HG03469 (cell line): ENCODE results near the gene TMEM119.
"Not testable (repeated sequence)": the region's sequence is repeated elsewhere in the genome, so short reads cannot be mapped to it uniquely, and the experiment has no call there.

Experiments used
- ATAC-seq: cut with Tn5 transposase; IDR thresholded peaks from one replicate; pipeline ENCODE4 v1.9.1; 2021; ENCODE audit warnings: mild to moderate bottlenecking, moderate library complexity, moderate number of reproducible peaks; ENCODE audit not compliant: unreplicated experiment

The TMEM119 gene

DNA sequence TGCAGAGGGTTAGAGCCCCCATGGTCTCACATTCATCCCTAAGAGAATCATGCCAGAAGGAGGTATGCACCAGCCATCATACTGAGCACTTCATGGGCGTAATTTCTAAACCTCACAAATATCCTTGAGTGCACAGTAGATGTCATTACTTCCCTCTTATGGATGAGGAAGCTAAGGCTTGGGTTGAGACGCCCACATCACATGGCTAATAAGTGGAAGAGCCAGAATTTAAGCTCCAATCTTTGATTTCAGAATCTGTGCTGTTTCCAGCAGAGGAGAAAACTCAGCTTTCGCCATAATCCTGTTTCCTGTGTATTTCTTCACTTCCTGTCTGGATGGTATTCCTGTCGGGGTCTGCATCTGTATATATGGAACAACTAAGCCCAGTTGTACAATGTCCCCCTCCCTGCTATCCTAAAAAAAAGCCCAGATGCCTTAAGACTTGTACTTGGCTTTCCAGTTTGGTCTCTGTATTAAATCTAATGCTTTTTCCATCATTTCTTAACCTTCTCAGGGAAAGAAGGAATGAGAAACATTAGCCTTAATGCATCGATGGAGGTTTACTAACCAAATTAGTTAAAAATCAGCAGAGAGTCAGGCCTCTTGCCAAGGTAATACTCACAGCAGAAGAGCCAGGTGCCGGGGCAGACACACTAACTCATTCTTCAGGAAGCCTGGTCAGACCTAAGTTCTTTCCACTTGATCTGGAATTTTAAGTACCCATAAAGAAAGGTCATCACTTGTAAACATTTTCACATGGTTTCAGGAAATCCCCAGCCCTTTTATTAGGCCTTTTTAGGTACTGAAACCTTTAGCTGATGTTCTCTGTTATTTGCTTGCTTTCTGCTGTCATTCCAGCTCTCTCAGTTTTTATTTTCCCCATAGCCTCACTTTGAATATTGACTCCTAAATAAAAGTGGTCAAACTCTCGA, 30.2 kb downstream of the TMEM119 start:
- no peak for ATAC-seq

- ATAC-seq: no peak
These were observed 31.4 kb downstream of the TMEM119 start for GRCh38 chr12:108566452-108566851.

GRCh38 chr12:108565976-108566375, 31.9 kb downstream of the TMEM119 start:
- ATAC-seq: no peak

DNA sequence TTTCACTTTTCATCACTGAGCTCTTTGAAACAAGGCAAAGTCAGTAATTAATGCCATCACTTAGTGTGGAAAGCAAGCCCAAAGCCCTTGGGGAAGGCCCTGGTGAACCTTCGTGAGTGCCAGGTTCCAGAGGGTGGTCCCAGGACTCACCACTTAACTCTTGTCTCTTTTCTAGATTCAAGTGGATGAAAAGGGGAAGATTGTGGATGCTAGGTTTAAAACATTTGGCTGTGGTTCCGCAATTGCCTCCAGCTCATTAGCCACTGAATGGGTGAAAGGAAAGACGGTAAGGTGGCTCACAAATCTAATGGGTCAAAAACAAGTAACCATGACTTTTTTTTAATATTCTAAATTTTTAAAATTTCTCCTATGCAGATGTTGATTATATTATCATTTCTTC, 32.7 kb downstream of the TMEM119 start:
- ATAC-seq: no peak

DNA sequence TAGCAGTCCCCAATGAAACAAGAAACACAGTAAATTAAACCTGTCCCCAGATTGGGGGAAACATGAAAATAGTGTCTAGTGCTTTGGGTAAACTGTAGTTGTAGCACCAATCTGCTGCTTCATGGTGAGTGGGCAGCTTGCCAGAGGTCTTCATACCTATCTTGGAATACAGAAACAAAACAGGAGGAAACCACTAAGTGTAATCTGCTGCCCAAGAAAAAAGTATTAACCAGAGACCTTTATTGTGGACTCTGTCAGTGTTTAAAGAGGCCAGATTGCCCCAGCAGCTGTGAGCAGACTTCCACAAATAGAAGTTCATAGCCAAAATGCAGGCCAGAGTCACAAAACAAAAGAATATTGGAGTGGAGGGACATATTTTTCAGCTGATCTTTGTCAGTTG, 33.2 kb downstream of the TMEM119 start:
- ATAC-seq: no peak

GRCh38 chr12:108563804-108564151, 34.1 kb downstream of the TMEM119 start:
- no peak for ATAC-seq

- ATAC-seq: peak; percentile 29
These were observed 34.6 kb downstream of the TMEM119 start for GRCh38 chr12:108563136-108563803.

- peak; percentile 38 for ATAC-seq
These were observed 35.3 kb downstream of the TMEM119 start, which contains the start of gene ISCU for GRCh38 chr12:108562348-108563135. TSS of gene ISCU (plus strand) at chr12:108562596. CDS start at chr12:108562623, 27 bp downstream.

DNA sequence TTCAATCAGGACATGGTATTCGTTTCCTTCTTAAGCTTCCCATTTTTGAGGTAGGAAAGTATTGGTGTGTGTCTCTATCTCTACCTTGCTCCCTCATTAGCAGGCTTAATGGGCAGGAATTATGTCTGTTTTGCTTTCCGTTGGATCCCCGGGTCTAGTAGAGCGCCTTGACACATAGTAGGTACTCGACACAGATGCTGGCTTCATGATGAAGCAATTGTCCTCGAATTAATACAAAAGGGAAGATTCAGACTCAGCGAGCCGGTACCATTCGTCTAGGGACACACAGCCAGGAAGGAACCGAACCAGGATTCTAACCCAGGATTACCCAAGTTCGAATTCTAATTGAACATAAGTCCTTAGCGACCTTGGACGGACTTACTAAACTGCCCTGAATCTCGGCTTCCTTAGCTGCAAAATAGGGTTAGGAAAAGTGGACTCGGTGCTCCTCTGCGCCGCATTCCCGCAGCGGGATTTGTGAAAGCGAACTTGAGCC, 36.0 kb downstream of the TMEM119 start:
- ATAC-seq: no peak

DNA sequence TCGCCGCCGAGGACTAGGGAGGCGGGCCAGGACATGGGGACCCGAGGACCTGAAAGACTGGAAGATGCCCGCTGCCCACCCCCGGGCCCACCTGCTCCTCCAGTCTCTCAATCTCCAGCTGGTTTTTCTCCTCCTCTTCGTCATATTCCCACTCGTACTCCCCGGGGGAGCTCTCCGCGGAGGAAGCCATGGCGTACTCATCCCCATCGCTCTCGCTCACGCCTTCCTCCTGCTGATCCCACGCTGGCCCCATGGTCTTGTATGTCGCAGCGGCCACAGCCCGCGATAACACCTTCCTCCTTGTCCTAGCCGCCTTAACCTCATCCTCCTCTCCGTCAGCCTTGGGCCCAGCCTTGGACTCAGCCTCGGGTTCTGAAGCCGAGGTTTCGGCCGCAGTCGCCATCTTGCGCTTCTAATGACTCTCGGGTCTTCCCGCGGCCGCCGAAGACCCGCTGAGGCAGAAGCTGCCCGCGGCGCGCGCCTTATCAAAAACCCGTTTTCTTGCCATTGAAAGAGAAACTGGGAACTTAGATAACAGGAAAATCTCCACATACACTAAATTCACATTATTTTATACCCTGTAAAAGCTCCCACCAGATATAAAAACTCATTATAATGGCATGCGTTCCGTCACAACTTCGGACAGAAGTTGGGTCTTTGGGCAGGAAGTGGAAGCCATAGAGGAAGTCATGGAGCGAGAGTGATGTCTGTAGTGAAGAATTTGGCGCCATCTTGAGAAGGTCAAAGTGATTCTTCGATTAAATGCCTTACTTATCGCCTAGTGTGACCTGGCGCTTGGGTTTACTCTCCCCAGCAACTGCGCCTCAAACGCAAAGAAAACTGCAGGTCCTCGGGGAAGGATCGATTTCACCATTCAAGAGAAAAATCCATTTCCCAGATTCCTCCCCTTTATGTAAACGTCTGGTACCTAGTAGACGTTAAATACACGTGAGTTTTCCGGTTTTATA, 36.8 kb downstream of the TMEM119 start, which contains the start of gene SART3:
Gene SART3, minus strand, starts transcription at position 422 of the 968 bp plus-strand sequence. Its CDS starts 19 bp downstream, at position 403.
- ATAC-seq: no peak

DNA sequence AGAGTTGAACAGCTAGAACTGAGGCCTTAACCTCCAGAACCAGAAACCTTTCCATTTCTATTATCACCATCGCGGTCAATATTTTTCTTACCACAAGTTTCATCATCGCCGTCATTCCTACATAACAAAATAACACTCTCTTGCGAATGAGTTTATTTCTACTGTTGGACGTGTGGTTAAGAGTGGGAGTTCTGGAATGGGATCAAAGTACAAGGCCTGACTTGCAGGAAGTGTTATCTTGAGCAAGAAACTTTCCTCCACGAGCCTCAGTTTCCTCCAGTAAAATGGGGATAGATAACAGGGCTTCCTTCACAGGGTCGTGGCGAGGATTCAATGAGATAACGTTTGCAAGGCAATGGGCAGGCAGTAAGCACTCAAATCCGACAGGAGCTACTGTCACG, 37.6 kb downstream of the TMEM119 start:
- ATAC-seq: no peak

DNA sequence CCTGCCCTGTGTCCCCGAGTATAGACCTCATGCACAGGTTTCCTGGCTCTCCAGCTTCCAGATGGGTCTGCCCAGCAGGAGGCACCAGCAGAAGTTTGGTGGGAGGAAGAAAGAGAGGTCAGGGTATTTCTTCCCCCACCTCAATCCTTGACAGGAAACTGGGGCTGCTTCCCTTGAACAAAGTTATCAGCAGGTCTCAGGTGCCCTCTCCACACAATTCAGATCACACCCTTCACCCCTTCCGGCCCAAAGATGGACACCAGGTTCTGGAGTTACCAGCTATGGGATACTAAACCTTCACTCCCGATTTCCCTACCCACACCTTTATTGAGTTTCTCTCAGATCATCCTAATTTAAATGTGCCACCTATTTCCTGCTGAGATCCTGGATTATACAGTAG, 38.1 kb downstream of the TMEM119 start:
- no peak for ATAC-seq

DNA sequence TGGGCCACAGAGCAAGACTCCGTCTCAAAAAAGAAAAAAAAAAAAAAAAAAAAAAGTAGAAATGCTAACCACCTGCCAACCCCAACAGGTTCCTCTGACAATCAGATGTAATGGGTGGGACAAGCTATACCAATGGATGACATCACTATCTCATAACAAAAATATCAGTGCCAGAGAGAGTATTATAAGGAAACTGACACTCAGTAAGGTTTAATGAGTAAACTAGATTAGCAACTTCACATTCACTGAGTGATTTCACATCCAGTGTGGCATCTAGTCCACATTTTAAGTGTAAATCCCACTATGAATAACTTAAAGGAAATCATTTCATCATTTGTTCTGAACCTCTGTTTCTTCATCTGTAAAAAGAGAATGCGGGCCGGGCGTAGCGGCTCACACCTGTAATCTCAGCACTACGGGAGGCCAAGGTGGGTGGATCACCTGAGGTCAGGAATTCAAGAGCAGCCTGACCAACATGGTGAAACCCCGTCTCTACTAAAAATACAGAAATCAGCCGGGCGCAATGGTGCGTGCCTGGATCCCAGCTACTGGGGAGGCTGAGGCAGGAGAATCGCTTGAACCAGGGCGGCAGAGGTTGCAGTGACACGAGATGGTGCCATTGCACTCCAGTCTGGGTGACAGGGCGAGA, 38.8 kb downstream of the TMEM119 start:
- no peak for ATAC-seq

DNA sequence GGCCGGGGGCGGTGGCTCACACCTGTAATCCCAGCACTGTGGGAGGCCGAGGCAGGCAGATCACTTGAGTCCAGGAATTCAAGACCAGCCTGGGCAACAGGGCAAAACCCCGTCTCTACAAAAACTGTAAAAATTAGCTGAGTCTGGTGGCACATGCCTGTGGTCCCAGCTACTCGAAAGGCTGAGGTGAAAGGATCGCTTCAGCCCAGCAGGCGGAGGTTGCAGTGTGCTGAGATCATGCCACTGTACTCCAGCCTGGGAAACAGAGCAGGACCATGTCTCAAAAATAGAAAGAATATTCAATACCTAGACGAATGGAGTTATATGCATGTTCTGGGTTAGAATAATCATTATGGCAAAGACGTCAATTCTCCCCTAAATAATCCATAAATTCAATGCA, 42.5 kb downstream of the TMEM119 start:
- ATAC-seq: not testable (repeated sequence)

DNA sequence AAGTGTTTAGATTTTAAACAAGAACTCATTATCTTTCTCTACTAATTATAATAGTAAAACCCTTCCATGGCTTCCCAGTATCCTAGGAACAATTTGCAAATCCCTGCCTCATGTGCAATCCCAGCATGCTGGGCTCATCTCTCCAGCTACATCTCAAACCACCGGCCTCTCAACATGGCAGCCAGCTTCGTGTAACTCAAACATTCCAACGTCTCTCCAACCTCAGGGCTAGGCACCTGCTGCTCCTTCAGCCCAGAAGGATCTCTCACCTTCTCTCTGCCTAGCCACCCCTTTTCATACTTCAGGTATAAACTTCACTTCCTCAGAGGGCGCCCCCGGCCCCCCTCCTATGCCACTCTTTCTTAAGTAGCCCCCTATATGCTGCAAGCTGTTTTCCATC, 44.1 kb downstream of the TMEM119 start:
- ATAC-seq: no peak

DNA sequence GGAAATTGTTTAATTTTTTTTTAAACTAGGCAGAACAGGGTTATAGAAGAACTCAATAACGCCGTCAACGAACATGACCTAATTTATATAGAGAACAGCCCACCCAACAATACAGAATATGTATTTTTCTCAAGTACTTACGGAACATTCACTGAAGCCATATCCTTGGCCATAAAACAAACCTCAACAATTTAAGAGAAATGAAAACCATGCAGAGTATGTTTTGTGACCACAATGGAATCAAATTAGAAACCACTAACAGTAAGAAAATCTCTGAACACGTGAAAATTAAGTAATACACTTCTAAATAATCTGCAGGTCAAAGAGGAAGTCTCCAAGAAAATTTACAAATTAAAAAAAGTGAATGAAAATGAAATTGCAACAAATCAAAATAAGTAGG, 46.3 kb downstream of the TMEM119 start:
- ATAC-seq: no peak

GRCh38 chr12:108548954-108549521, 48.8 kb downstream of the TMEM119 start:
- ATAC-seq: no peak

GRCh38 chr12:108547686-108548085, 50.2 kb downstream of the TMEM119 start:
- no peak for ATAC-seq

GRCh38 chr12:108543652-108544051, 54.2 kb downstream of the TMEM119 start:
- ATAC-seq: no peak
